GM23338 (cell line): ENCODE measurements around the gene MTMR6.

Source experiments
- EZH2phosphoT487 ChIP-seq: fragments of 200-600 bp; sonication (generic); IDR thresholded peaks from one replicate; pipeline ENCODE4 v1.8.1; 2018; ENCODE audit warnings: antibody characterized with exemption; ENCODE audit not compliant: unreplicated experiment
- TF ChIP-seq, protein P1 (sequence below), 2 experiments: fragments of 200-600 bp in 1 of 2; sonication (generic) in 1 of 2; conservative IDR thresholded peaks; 2 replicates each; pipeline versions ENCODE4 v1.5.1 to v1.6.1; 2016 to 2017; ENCODE audit warnings: antibody characterized with exemption in 2 of 2, low read depth in 2 of 2, mild to moderate bottlenecking in 2 of 2, moderate library complexity in 1 of 2

GRCh38 chr13:25218019-25218418 lies 69.3 kb downstream of the MTMR6 start:
- TF ChIP-seq, protein P1, sequence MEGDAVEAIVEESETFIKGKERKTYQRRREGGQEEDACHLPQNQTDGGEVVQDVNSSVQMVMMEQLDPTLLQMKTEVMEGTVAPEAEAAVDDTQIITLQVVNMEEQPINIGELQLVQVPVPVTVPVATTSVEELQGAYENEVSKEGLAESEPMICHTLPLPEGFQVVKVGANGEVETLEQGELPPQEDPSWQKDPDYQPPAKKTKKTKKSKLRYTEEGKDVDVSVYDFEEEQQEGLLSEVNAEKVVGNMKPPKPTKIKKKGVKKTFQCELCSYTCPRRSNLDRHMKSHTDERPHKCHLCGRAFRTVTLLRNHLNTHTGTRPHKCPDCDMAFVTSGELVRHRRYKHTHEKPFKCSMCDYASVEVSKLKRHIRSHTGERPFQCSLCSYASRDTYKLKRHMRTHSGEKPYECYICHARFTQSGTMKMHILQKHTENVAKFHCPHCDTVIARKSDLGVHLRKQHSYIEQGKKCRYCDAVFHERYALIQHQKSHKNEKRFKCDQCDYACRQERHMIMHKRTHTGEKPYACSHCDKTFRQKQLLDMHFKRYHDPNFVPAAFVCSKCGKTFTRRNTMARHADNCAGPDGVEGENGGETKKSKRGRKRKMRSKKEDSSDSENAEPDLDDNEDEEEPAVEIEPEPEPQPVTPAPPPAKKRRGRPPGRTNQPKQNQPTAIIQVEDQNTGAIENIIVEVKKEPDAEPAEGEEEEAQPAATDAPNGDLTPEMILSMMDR (conservative IDR thresholded peaks at IDR 0.05; ENCODE audit: low read depth in 2 of 2): no peak
- TF ChIP-seq EZH2phosphoT487: no peak
